WTC11 (cell line): ENCODE results near the gene ADGRD2. TPM values are rescaled to one million over a fixed set of nuclear protein-coding genes. Genes with fewer than 3 reads are reported as not detected.

Source experiments
- ATAC-seq: fragments of 200-7000 bp; cut with Tn5 transposase; 2 replicates; pipeline ENCODE4 v1.10.0; 2021; ENCODE audit warnings: mild to moderate bottlenecking, moderate library complexity
- CTCF ChIA-PET: fragments of 300-600 bp; sonication (Branson Sonifier 250); formaldehyde crosslinking; loops from one replicate; lab custom pipeline; 2021; ENCODE audit warnings: antibody characterized with exemption; lab: Charles Lee
- POLR2A ChIA-PET: fragments of 350-600 bp; sonication (Branson Sonifier 250); formaldehyde crosslinking; loops from one replicate; lab custom pipeline; 2021; ENCODE audit warnings: antibody characterized with exemption; lab: Charles Lee
- DNase-seq: peaks from one replicate; pipeline ENCODE4 v3.0.0; 2021; ENCODE audit warnings: low spot score
- H3K27ac Mint-ChIP-seq: 2 replicates; pipeline ENCODE4 v1.8.0; 2021; ENCODE audit warnings: mixed read lengths
- H3K27me3 Mint-ChIP-seq: 2 replicates; pipeline ENCODE4 v1.8.0; 2021; ENCODE audit warnings: low read depth, mild to moderate bottlenecking, moderate library complexity, mixed read lengths
- H3K36me3 Mint-ChIP-seq: 2 replicates; pipeline ENCODE4 v1.8.0; 2021; ENCODE audit warnings: mixed read lengths
- H3K4me1 Mint-ChIP-seq: 2 replicates; pipeline ENCODE4 v1.8.0; 2022; ENCODE audit warnings: mixed read lengths
- H3K4me3 Mint-ChIP-seq: 2 replicates; pipeline ENCODE4 v1.8.0; 2021; ENCODE audit warnings: mild to moderate bottlenecking, moderate library complexity, mixed read lengths
- H3K9me3 Mint-ChIP-seq: 2 replicates; pipeline ENCODE4 v1.8.0; 2021; ENCODE audit warnings: mixed read lengths
- ESRRA ChIP-seq: sonication (generic); formaldehyde crosslinking; IDR thresholded peaks from 2 replicates; pipeline ENCODE4 v1.8.1; 2022; ENCODE audit warnings: mild to moderate bottlenecking, missing genetic modification reagents, borderline replicate concordance
- ETV6 ChIP-seq: sonication (generic); formaldehyde crosslinking; IDR thresholded peaks from 2 replicates; pipeline ENCODE4 v1.8.1; 2022; ENCODE audit warnings: mild to moderate bottlenecking, missing genetic modification reagents
- GRHL2 ChIP-seq: fragments of 250-450 bp; sonication (Bioruptor Pico); IDR thresholded peaks from 2 replicates; pipeline ENCODE4 v1.8.0; 2022; ENCODE audit warnings: mild to moderate bottlenecking, moderate library complexity; ENCODE audit not compliant: insufficient replicate concordance, severe bottlenecking
- GTF2I ChIP-seq: fragments of 250-450 bp; sonication (Bioruptor Pico); conservative IDR thresholded peaks from 2 replicates; pipeline ENCODE4 v1.4.0; 2021; ENCODE audit warnings: mild to moderate bottlenecking
- JAZF1 ChIP-seq: fragments of 250-450 bp; sonication (Bioruptor Pico); IDR thresholded peaks from 2 replicates; pipeline ENCODE4 v1.9.0; 2021; ENCODE audit warnings: moderate library complexity, mild to moderate bottlenecking, inconsistent platforms
- NFYB ChIP-seq: sonication (generic); formaldehyde crosslinking; conservative IDR thresholded peaks from 2 replicates; pipeline ENCODE4 v1.8.0; 2022; ENCODE audit warnings: low read depth, missing genetic modification reagents
- OVOL2 ChIP-seq: fragments of 250-450 bp; sonication (Bioruptor Pico); IDR thresholded peaks from 2 replicates; pipeline ENCODE4 v1.9.0; 2021; ENCODE audit warnings: mild to moderate bottlenecking, borderline replicate concordance
- RELA ChIP-seq: sonication (generic); formaldehyde crosslinking; IDR thresholded peaks from 2 replicates; pipeline ENCODE4 v1.8.1; 2022; ENCODE audit warnings: missing genetic modification reagents, mild to moderate bottlenecking, borderline replicate concordance
- SMAD3 ChIP-seq: sonication (generic); formaldehyde crosslinking; IDR thresholded peaks from 2 replicates; pipeline ENCODE4 v1.8.0; 2022; ENCODE audit warnings: missing genetic modification reagents, mild to moderate bottlenecking, borderline replicate concordance
- SP1 ChIP-seq: sonication (generic); formaldehyde crosslinking; conservative IDR thresholded peaks from 2 replicates; pipeline ENCODE4 v1.8.1; 2022; ENCODE audit warnings: missing genetic modification reagents
- TEAD1 ChIP-seq: sonication (generic); formaldehyde crosslinking; IDR thresholded peaks from 2 replicates; pipeline ENCODE4 v1.8.0; 2022; ENCODE audit warnings: mild to moderate bottlenecking, missing genetic modification reagents
- TEAD4 ChIP-seq: sonication (generic); formaldehyde crosslinking; IDR thresholded peaks from 2 replicates; pipeline ENCODE4 v1.8.0; 2022; ENCODE audit warnings: mild to moderate bottlenecking, missing genetic modification reagents
- total RNA-seq: library from RNA; stranded (reverse); gene quantifications from 3 replicates; pipeline ENCODE4 v1.2.3, GENCODE V29; 2021
- TF ChIP-seq, protein P1 (sequence below): sonication (generic); formaldehyde crosslinking; IDR thresholded peaks from 2 replicates; pipeline ENCODE4 v1.8.0; 2022; ENCODE audit warnings: mild to moderate bottlenecking, missing genetic modification reagents
- TF ChIP-seq, protein P2 (sequence below): fragments of 250-450 bp; sonication (Bioruptor Pico); IDR thresholded peaks from 2 replicates; pipeline ENCODE4 v1.9.0; 2021; ENCODE audit warnings: moderate library complexity, mild to moderate bottlenecking, inconsistent platforms, borderline replicate concordance
- TF ChIP-seq, protein P3 (sequence below): sonication (generic); formaldehyde crosslinking; IDR thresholded peaks from 2 replicates; pipeline ENCODE4 v1.8.1; 2023; ENCODE audit warnings: mild to moderate bottlenecking, missing genetic modification reagents, moderate library complexity
- TF ChIP-seq, protein P4 (sequence below): sonication (generic); formaldehyde crosslinking; IDR thresholded peaks from 2 replicates; pipeline ENCODE4 v1.8.1; 2022; ENCODE audit warnings: mild to moderate bottlenecking, missing genetic modification reagents, moderate library complexity, borderline replicate concordance
- TF ChIP-seq, protein P5 (sequence below): sonication (generic); formaldehyde crosslinking; IDR thresholded peaks from 2 replicates; pipeline ENCODE4 v1.8.1; 2023; ENCODE audit warnings: mild to moderate bottlenecking, missing genetic modification reagents
- TF ChIP-seq, protein P6 (sequence below): sonication (generic); formaldehyde crosslinking; IDR thresholded peaks from 2 replicates; pipeline ENCODE4 v1.8.1; 2022; ENCODE audit warnings: missing genetic modification reagents, borderline replicate concordance
- TF ChIP-seq, protein P7 (sequence below): sonication (generic); formaldehyde crosslinking; IDR thresholded peaks from 2 replicates; pipeline ENCODE4 v1.8.0; 2023; ENCODE audit warnings: missing genetic modification reagents
- TF ChIP-seq, protein P8 (sequence below): fragments of 250-450 bp; sonication (Bioruptor Pico); conservative IDR thresholded peaks from 2 replicates; pipeline ENCODE4 v1.9.0; 2021; ENCODE audit warnings: mild to moderate bottlenecking

The ADGRD2 gene
- total RNA-seq, 1 experiment from 2014 or later: 0.61 TPM

DNA sequence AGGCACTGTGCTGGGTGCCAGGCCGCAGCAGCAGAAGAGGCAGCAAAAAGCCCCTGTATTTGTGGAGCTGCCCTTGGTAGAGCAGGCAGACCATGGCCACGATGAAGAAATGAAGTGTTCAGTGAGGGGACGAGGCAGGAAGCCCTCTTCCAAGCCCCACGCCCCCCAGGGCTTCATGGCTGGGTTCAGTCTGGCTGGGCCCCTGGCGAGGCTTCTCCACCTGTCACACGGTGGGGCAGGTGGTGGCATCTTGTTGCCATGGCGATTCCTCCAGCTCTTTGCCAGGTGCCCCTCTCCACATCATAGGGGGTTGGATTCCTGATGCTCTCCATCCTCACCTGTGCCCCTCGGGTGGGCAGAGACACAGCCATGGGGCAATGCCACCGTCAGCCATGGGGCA, 21.5 kb downstream of the ADGRD2 start (continued):
- TF ChIP-seq OVOL2 (CRISPR knock-in tag): no peak
- TF ChIP-seq, protein P1, sequence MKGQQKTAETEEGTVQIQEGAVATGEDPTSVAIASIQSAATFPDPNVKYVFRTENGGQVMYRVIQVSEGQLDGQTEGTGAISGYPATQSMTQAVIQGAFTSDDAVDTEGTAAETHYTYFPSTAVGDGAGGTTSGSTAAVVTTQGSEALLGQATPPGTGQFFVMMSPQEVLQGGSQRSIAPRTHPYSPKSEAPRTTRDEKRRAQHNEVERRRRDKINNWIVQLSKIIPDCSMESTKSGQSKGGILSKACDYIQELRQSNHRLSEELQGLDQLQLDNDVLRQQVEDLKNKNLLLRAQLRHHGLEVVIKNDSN (CRISPR knock-in tag): no peak
- TF ChIP-seq TEAD4: no peak
- no peak for TF ChIP-seq SP1 (CRISPR knock-in tag)
- TF ChIP-seq ESRRA (CRISPR knock-in tag): no peak
- TF ChIP-seq, protein P2, sequence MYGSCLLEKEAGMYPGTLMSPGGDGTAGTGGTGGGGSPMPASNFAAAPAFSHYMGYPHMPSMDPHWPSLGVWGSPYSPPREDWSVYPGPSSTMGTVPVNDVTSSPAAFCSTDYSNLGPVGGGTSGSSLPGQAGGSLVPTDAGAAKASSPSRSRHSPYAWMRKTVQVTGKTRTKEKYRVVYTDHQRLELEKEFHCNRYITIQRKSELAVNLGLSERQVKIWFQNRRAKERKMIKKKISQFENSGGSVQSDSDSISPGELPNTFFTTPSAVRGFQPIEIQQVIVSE (CRISPR knock-in tag): no peak
- TF ChIP-seq GRHL2: no peak
- TF ChIP-seq, all 79 proteins: peak for 0

DNA sequence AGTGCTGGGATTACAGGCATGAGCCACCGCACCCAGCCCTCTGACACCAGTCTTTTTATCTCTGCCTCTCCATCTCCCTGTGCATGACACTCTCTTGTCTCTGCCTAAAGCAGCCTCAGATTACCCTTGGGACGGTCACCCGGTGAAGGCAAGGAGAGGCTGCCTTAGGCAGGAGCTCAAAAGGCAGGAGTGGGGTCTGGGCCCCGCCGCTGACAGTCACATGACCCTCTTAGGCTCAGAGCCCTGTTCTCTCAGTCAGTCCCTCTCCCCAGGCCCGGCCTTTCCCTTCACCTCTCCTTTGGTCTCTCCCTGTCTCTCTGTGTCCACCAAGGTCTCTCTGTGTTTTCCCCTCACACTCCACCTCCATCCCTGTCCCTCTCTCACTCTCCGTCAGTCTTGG, 22.5 kb downstream of the ADGRD2 start:
- 0 out of 2 replicates have a peak, but pooled peaks cover 3% of the 10 kb centered on the region for H3K4me1 Mint-ChIP-seq
- no peak for ATAC-seq
- no peak overlapping the region for H3K4me3 Mint-ChIP-seq
- H3K9me3 Mint-ChIP-seq: no peaks in the 10 kb centered on the region
- no peak overlapping the region for H3K27ac Mint-ChIP-seq
- H3K27me3 Mint-ChIP-seq: peaks cover 15% of the 10 kb centered on the region
- DNase-seq: no peak
- ChIA-PET CTCF (interaction anchor here (1.1 kb wide), 1 partner anchor 380 kb away, joined by 3 read pairs; no protein-coding TSS in a partner anchor), POLR2A (no interaction called here)
- no peaks in the 10 kb centered on the region for H3K36me3 Mint-ChIP-seq
- TF ChIP-seq, protein P3, sequence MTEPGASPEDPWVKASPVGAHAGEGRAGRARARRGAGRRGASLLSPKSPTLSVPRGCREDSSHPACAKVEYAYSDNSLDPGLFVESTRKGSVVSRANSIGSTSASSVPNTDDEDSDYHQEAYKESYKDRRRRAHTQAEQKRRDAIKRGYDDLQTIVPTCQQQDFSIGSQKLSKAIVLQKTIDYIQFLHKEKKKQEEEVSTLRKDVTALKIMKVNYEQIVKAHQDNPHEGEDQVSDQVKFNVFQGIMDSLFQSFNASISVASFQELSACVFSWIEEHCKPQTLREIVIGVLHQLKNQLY (CRISPR knock-in tag): no peak
- TF ChIP-seq, protein P4, sequence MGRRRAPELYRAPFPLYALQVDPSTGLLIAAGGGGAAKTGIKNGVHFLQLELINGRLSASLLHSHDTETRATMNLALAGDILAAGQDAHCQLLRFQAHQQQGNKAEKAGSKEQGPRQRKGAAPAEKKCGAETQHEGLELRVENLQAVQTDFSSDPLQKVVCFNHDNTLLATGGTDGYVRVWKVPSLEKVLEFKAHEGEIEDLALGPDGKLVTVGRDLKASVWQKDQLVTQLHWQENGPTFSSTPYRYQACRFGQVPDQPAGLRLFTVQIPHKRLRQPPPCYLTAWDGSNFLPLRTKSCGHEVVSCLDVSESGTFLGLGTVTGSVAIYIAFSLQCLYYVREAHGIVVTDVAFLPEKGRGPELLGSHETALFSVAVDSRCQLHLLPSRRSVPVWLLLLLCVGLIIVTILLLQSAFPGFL (CRISPR knock-in tag): no peak
- no peak for TF ChIP-seq GTF2I
- no peak for TF ChIP-seq ETV6
- TF ChIP-seq, protein P5, sequence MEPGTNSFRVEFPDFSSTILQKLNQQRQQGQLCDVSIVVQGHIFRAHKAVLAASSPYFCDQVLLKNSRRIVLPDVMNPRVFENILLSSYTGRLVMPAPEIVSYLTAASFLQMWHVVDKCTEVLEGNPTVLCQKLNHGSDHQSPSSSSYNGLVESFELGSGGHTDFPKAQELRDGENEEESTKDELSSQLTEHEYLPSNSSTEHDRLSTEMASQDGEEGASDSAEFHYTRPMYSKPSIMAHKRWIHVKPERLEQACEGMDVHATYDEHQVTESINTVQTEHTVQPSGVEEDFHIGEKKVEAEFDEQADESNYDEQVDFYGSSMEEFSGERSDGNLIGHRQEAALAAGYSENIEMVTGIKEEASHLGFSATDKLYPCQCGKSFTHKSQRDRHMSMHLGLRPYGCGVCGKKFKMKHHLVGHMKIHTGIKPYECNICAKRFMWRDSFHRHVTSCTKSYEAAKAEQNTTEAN: no peak
- TF ChIP-seq TEAD1 (CRISPR knock-in tag): no peak
- TF ChIP-seq, protein P6, sequence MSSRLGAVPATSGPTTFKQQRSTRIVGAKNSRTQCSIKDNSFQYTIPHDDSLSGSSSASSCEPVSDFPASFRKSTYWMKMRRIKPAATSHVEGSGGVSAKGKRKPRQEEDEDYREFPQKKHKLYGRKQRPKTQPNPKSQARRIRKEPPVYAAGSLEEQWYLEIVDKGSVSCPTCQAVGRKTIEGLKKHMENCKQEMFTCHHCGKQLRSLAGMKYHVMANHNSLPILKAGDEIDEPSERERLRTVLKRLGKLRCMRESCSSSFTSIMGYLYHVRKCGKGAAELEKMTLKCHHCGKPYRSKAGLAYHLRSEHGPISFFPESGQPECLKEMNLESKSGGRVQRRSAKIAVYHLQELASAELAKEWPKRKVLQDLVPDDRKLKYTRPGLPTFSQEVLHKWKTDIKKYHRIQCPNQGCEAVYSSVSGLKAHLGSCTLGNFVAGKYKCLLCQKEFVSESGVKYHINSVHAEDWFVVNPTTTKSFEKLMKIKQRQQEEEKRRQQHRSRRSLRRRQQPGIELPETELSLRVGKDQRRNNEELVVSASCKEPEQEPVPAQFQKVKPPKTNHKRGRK (CRISPR knock-in tag): no peak
- no peak for TF ChIP-seq SMAD3 (CRISPR knock-in tag)
- TF ChIP-seq, protein P7, sequence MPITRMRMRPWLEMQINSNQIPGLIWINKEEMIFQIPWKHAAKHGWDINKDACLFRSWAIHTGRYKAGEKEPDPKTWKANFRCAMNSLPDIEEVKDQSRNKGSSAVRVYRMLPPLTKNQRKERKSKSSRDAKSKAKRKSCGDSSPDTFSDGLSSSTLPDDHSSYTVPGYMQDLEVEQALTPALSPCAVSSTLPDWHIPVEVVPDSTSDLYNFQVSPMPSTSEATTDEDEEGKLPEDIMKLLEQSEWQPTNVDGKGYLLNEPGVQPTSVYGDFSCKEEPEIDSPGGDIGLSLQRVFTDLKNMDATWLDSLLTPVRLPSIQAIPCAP: no peak
- TF ChIP-seq JAZF1: no peak
- TF ChIP-seq RELA: no peak
- TF ChIP-seq NFYB (CRISPR knock-in tag): no peak
- TF ChIP-seq, protein P8, sequence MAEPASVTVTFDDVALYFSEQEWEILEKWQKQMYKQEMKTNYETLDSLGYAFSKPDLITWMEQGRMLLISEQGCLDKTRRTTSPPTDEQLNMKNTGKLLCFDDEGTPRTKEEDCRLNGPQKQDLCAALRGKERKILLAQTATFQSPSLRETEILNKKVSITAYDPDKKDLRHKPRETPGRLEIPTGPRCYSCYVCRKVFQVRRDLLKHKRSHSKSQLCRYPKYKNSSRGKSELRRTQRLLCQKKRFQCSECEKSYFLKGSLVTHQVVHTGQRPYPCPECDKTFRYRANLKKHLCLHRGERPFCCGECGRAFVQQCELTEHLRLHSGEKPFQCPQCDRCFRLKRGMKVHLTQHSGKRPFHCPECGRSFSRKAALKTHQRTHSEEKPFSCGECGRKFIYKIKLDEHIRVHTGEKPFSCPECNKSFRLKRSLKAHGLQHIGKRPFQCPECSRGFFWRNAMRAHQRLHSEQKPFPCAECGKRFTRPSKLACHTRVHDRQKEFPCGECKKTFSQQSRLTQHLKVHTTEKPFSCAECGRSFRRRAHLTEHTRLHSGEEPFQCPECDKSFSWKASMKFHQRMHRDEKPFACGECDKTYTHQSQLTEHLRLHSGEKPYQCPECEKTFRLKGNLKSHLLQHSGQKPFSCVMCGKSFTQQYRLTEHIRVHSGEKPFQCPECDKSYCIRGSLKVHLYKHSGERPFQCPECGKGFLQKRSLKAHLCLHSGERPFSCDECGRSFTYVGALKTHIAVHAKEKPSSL (CRISPR knock-in tag): no peak
